Activated CD8-positive, alpha-beta memory T cell treated with anti-CD3 and anti-CD28 coated beads for 1 hour (primary cell): ENCODE results near the gene OR4C11.

Experiments used
- DNase-seq, 2 donors: peaks; one replicate each; pipeline ENCODE4 v3.0.0-alpha.2; 2020; ENCODE audit warnings: low read depth in 1 of 2; ENCODE audit errors: extremely low read depth in 1 of 2

The OR4C11 gene

GRCh38 chr11:55607545-55607944 is at the start of gene OR4C11:
Gene OR4C11, minus strand, starts transcription at chr11:55607645. Its CDS starts 3,272 bp downstream, at chr11:55604373.
- DNase-seq, result no peak

GRCh38 chr11:55655096-55655495 is 47.7 kb upstream of the OR4C11 start:
- DNase-seq, result no peak

- DNase-seq, result no peak
These were observed 45.1 kb upstream of the OR4C11 start for GRCh38 chr11:55652560-55652959.

DNA sequence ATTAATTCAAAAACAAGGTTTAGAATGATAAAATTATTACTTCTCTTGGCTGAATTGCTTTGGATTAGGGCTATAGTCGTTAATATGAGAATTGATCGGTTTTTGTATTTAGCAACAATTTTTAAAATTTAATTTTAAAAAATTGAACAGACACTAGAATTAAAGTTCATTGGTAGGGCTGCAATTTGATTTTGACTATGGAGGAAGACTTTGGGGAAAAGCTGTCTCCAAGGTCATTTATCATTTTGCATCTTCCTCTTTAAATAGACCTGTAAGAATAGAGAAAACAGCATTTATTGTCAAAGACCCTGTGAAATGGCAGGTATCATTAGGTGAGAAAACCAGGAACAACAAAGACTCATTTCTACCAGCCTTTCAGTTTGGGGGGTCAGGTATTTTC is 40.6 kb upstream of the OR4C11 start, which contains the start of gene OR4S2:
OR4S2 (plus strand) TSS at position 301 of the 400 bp plus-strand sequence. CDS start 2,577 bp downstream, outside the sequence.
- no peak for DNase-seq

DNA sequence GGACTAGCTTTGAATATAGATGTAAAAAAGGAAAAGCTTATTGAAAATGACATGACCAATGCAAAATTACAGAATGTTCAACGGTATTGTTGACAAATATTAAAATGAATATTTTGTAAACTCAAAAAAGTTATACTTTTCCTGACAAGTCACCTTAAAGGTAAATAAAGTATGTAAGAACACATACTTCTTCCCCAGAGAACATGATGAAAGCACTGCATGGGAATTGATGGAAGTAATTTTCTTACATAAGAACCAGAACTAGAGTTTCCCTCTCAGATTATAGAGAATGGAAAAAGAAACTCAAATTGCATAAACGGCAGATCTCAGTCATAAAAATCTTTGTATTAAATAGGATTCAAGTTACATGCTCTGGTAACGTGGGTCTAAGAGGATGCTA is 27.4 kb upstream of the OR4C11 start, which contains the start of gene OR4P4:
OR4P4 (plus strand) TSS at position 301 of the 400 bp plus-strand sequence.
- DNase-seq, result no peak

DNA sequence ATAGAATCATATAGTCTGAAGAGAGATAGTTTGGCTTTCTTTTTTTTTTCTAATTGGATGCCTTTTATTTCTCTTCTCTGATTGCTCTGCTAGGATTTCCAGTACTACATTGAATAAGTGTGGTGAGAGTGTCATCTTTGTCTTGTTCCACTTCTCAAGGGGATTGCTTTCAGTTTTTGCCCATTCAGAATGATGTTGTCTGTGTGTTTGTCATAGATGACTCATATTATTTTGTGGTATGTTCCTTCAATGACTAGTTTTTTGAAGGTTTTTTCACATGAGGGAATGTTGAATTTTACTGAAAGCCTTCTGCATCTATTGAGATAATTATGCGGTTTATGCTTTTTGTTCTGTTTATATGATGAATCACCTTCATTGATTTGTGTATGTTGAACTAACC is 17.1 kb upstream of the OR4C11 start:
- no peak for DNase-seq

DNA sequence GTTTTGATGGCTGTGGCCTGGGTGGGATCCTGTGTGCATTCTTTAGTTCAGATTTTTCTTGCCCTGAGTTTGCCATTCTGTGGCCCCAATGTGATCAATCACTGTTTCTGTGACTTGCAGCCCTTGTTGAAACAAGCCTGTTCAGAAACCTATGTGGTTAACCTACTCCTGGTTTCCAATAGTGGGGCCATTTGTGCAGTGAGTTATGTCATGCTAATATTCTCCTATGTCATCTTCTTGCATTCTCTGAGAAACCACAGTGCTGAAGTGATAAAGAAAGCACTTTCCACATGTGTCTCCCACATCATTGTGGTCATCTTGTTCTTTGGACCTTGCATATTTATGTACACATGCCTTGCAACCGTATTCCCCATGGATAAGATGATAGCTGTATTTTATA is 34.9 kb downstream of the OR4C11 start:
- DNase-seq, result no peak

GRCh38 chr11:55571828-55572227 is 35.6 kb downstream of the OR4C11 start, which contains the start of gene OR4C16:
Gene OR4C16, plus strand, starts transcription at chr11:55572128. Its CDS starts 0 bp downstream, at chr11:55572128.
- DNase-seq, result no peak

DNA sequence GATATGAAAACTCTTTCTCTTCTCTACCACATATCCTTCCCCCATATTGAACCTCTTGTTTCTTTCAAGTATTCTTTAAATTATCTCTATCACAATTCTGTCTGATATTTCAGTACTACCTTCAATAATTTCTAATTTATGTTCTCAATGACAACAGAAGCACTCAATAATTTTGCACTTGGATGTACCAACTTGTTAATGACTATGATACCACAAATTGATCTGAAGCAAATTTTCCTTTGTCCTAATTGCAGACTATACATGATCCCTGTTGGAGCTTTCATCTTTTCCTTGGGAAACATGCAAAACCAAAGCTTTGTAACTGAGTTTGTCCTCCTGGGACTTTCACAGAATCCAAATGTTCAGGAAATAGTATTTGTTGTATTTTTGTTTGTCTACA is 53.3 kb downstream of the OR4C11 start, which contains the start of gene OR4C15:
OR4C15 (plus strand) TSS at position 301 of the 400 bp plus-strand sequence; CDS start at position 301, 0 bp downstream.
- DNase-seq, result no peak
